ENCODE measurements around the gene SPECC1. TPM values are rescaled to one million over a fixed set of nuclear protein-coding genes. Genes with fewer than 3 reads are reported as not detected.

The SPECC1 gene
- total RNA-seq, 1 donor from 2014 or later: 76.4 TPM

GRCh38 chr17:20306924-20307323, 297.8 kb downstream of the SPECC1 start:
- DNase-seq (ENCODE audit: low spot score in 2 of 2): no peak
- Histone ChIP-seq H3K4me3 (no peak overlapping the region), H3K4me1 (peaks cover 3 to 10% of the 10 kb centered on the region in 2 donors), H3K27me3 (no peaks in the 10 kb centered on the region), H3K36me3 (peaks cover 21 to 30% of the 10 kb centered on the region in 2 donors), H3K9me3 (peaks cover 0 to 14% of the 10 kb centered on the region in 2 donors), H3K27ac (no peak overlapping the region)
- no peak for TF ChIP-seq CTCF (IDR thresholded peaks at IDR 0.05)
- intact Hi-C loops (cut with DNase I): no loop called here

GRCh38 chr17:20307326-20307910, 298.3 kb downstream of the SPECC1 start:
- H3K27me3 ChIP-seq: no peaks in the 10 kb centered on the region
- no peak overlapping the region for H3K27ac ChIP-seq
- DNase-seq (ENCODE audit: low spot score in 2 of 2): no peak
- peaks cover 0 to 14% of the 10 kb centered on the region in 2 donors for H3K9me3 ChIP-seq
- intact Hi-C loops (cut with DNase I): no loop called here
- H3K36me3 ChIP-seq: peaks cover 21 to 30% of the 10 kb centered on the region in 2 donors
- no peak overlapping the region for H3K4me3 ChIP-seq
- no peak for TF ChIP-seq CTCF (IDR thresholded peaks at IDR 0.05)
- H3K4me1 ChIP-seq: peaks cover 3 to 5% of the 10 kb centered on the region in 2 donors

GRCh38 chr17:20310481-20310880, 301.3 kb downstream of the SPECC1 start:
- no peak for DNase-seq (ENCODE audit: low spot score in 2 of 2)
- H3K27me3 ChIP-seq: no peaks in the 10 kb centered on the region
- H3K9me3 ChIP-seq: peaks cover 0 to 14% of the 10 kb centered on the region in 2 donors
- no peaks in the 10 kb centered on the region for H3K4me1 ChIP-seq
- peaks cover 27 to 46% of the 10 kb centered on the region in 2 donors for H3K36me3 ChIP-seq
- no peak overlapping the region for H3K4me3 ChIP-seq
- no peak for TF ChIP-seq CTCF (IDR thresholded peaks at IDR 0.05)
- intact Hi-C loops (cut with DNase I): loop anchor here (5.0 kb wide), 1 partner anchor 318 kb away; no protein-coding TSS in a partner anchor
- no peak overlapping the region for H3K27ac ChIP-seq

GRCh38 chr17:20313306-20313705, 304.1 kb downstream of the SPECC1 start:
- H3K27me3 ChIP-seq: no peaks in the 10 kb centered on the region
- H3K4me3 ChIP-seq: no peak overlapping the region
- no peaks in the 10 kb centered on the region for H3K9me3 ChIP-seq
- no peak overlapping the region for H3K27ac ChIP-seq
- no peak for DNase-seq (ENCODE audit: low spot score in 2 of 2)
- no peak for TF ChIP-seq CTCF (IDR thresholded peaks at IDR 0.05)
- peaks cover 9 to 32% of the 10 kb centered on the region in 2 donors for H3K36me3 ChIP-seq
- no peaks in the 10 kb centered on the region for H3K4me1 ChIP-seq
- intact Hi-C loops (cut with DNase I): loop anchor here (5.0 kb wide), 1 partner anchor 321 kb away; no protein-coding TSS in a partner anchor

- no peaks in the 10 kb centered on the region for H3K9me3 ChIP-seq
- no peak overlapping the region for H3K27ac ChIP-seq
- peaks cover 9 to 32% of the 10 kb centered on the region in 2 donors for H3K36me3 ChIP-seq
- no peak for DNase-seq (ENCODE audit: low spot score in 2 of 2)
- intact Hi-C loops (cut with DNase I): loop anchor here (5.0 kb wide), 1 partner anchor 322 kb away; no protein-coding TSS in a partner anchor
- H3K4me3 ChIP-seq: no peak overlapping the region
- TF ChIP-seq CTCF (IDR thresholded peaks at IDR 0.05): no peak
- H3K27me3 ChIP-seq: no peaks in the 10 kb centered on the region
- no peaks in the 10 kb centered on the region for H3K4me1 ChIP-seq
Observed at GRCh38 chr17:20313891-20314290, 304.7 kb downstream of the SPECC1 start.

All from ascending aorta (tissue), 2 donors.